Erythroblast (primary cell): ENCODE results near the gene TULP1.

Source experiments
- GATA1 ChIP-seq: IDR thresholded peaks from 2 replicates; pipeline ENCODE4 v1.6.1; 2011; ENCODE audit warnings: low read depth, mild to moderate bottlenecking, control low read depth, low read length, moderate library complexity
- POLR2A ChIP-seq: IDR thresholded peaks from 2 replicates; pipeline ENCODE4 v1.6.1; 2011; ENCODE audit warnings: mild to moderate bottlenecking, low read length

- TF ChIP-seq POLR2A (no peak), GATA1 (no peak)
Observed at GRCh38 chr6:35522660-35523658, 10.3 kb upstream of the TULP1 start.
